Esophagus squamous epithelium (tissue), 5 donors: ENCODE data around the gene ILDR1. TPM values are rescaled to one million over a fixed set of nuclear protein-coding genes. Genes with fewer than 3 reads are reported as not detected.

Source experiments
- DNase-seq: peaks from one replicate; lab custom pipeline; 2025; lab: John Stamatoyannopoulos, UW
- H3K27ac ChIP-seq, 4 donors: fragments of 200-600 bp; sonication (generic); one replicate each; pipeline ENCODE4 v1.5.1; 2016 to 2019; ENCODE audit warnings: mild to moderate bottlenecking in 1 of 4
- H3K27me3 ChIP-seq, 4 donors: fragments of 200-600 bp; sonication (generic); 1 replicate in 3 of 4; 2 replicates in 1 of 4; pipeline versions ENCODE4 v1.5.1 to v1.6.0; 2017 to 2021; ENCODE audit warnings: antibody characterized with exemption in 1 of 4
- H3K36me3 ChIP-seq, 3 donors: fragments of 200-600 bp; sonication (generic); one replicate each; pipeline ENCODE4 v1.5.1; 2016 to 2019
- H3K4me1 ChIP-seq, 3 donors: fragments of 200-600 bp; sonication (generic); one replicate each; pipeline ENCODE4 v1.5.1; 2017 to 2019
- H3K4me3 ChIP-seq, 4 donors: fragments of 200-600 bp; sonication (generic); 1 replicate in 3 of 4; 2 replicates in 1 of 4; pipeline ENCODE4 v1.5.1; 2016 to 2019; ENCODE audit warnings: mild to moderate bottlenecking in 2 of 4, moderate library complexity in 1 of 4
- H3K9me3 ChIP-seq, 3 donors: fragments of 200-600 bp; sonication (generic); one replicate each; pipeline ENCODE4 v1.5.1; 2016 to 2019
- POLR2A ChIP-seq, 4 donors: fragments of 450-650 bp; IDR thresholded peaks; one replicate each; pipeline ENCODE4 v1.6.1; 2017; ENCODE audit warnings: antibody characterized with exemption in 4 of 4, mild to moderate bottlenecking in 4 of 4, moderate library complexity in 3 of 4
- WGBS, 2 donors: methylation state at CpG; one replicate each; pipeline ENCODE4 v1.1.5; 2018; 5-methylcytosine and 5-hydroxymethylcytosine counted together
- intact Hi-C: fragments of 100-400 bp; cut with DNase I; formaldehyde crosslinking; loops from one replicate; pipeline ENCODE4 v1.15.0; 2022
- total RNA-seq, 4 donors: library from RNA; depleted of rRNA; stranded (reverse); fragments of >200 nt; gene quantifications; one replicate each; pipeline ENCODE4 v1.1.0, GENCODE V29; 2016
- TF ChIP-seq, protein P1 (sequence below), 6 experiments: fragments of 450-650 bp in 4 of 6; fragments of 200-600 bp in 2 of 6; sonication (generic) in 2 of 6; IDR thresholded peaks; one replicate each; pipeline ENCODE4 v1.5.1; 2016 to 2019; ENCODE audit warnings: antibody characterized with exemption in 6 of 6, mild to moderate bottlenecking in 4 of 6, moderate library complexity in 4 of 6
- donor health status: DM: yes; HTN: yes; CAD: no.

Gene ILDR1
- total RNA-seq, 4 donors from 2014 or later: 2.3 to 6.0 (median 3.6) TPM

DNA sequence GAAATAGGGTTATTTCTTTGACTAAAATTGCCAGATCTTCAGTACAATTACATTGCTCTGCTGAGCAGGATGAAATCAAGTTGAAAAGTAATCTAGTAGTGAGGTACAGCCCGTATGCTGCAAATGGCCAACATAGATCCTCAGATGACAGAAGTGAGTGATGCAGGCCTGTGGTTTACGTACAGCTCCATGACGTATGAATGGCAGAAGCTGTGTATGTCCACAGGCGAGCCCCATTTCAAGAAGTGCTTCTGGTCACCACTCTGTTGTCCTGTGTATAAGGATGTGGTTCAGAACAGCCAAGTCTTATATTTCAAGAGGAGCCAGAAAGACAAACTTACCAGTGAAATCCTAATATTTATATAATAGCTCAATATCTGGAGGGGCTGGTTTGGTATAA is 42.3 kb upstream of the ILDR1 start:
- no peak for TF ChIP-seq POLR2A (IDR thresholded peaks at IDR 0.05)
- TF ChIP-seq, protein P1, sequence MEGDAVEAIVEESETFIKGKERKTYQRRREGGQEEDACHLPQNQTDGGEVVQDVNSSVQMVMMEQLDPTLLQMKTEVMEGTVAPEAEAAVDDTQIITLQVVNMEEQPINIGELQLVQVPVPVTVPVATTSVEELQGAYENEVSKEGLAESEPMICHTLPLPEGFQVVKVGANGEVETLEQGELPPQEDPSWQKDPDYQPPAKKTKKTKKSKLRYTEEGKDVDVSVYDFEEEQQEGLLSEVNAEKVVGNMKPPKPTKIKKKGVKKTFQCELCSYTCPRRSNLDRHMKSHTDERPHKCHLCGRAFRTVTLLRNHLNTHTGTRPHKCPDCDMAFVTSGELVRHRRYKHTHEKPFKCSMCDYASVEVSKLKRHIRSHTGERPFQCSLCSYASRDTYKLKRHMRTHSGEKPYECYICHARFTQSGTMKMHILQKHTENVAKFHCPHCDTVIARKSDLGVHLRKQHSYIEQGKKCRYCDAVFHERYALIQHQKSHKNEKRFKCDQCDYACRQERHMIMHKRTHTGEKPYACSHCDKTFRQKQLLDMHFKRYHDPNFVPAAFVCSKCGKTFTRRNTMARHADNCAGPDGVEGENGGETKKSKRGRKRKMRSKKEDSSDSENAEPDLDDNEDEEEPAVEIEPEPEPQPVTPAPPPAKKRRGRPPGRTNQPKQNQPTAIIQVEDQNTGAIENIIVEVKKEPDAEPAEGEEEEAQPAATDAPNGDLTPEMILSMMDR (IDR thresholded peaks at IDR 0.05): no peak
- Histone ChIP-seq H3K27ac (no peak overlapping the region), H3K9me3 (no peaks in the 10 kb centered on the region), H3K4me3 (no peak overlapping the region), H3K4me1 (no peaks in the 10 kb centered on the region), H3K36me3 (no peaks in the 10 kb centered on the region), H3K27me3 (no peaks in the 10 kb centered on the region)
- no peak for DNase-seq
- intact Hi-C loops: no loop called here
- WGBS, 2 donors: 76 to 77% methylated on average over 4 of the region's 4 CpGs

DNA sequence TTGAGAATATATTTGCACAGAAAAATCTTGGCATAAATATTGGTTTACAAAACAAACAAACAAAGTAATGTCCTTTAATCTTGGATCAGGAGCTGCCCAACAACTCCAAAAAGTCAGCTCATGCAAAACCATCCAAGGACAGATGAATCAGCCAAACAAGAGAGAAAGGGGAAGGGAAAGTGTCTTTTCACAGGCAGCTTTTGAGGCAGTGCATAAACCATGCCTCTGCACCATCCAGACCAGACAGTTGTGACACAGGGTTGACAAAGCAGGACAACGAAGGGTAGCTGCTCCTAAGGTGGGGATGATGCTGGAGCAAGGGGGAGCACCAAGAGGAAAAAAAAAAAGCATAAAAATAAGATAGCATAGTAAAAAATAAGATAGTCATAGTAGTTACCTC is 41.9 kb upstream of the ILDR1 start:
- Histone ChIP-seq H3K9me3 (no peaks in the 10 kb centered on the region), H3K27ac (no peak overlapping the region), H3K36me3 (no peaks in the 10 kb centered on the region), H3K4me1 (no peaks in the 10 kb centered on the region), H3K4me3 (no peak overlapping the region), H3K27me3 (no peaks in the 10 kb centered on the region)
- WGBS, 2 donors: 28 to 67% methylated on average over 1 of the region's 1 CpG
- TF ChIP-seq, protein P1 (IDR thresholded peaks at IDR 0.05): no peak
- no peak for TF ChIP-seq POLR2A (IDR thresholded peaks at IDR 0.05)
- intact Hi-C loops: no loop called here
- no peak for DNase-seq

DNA sequence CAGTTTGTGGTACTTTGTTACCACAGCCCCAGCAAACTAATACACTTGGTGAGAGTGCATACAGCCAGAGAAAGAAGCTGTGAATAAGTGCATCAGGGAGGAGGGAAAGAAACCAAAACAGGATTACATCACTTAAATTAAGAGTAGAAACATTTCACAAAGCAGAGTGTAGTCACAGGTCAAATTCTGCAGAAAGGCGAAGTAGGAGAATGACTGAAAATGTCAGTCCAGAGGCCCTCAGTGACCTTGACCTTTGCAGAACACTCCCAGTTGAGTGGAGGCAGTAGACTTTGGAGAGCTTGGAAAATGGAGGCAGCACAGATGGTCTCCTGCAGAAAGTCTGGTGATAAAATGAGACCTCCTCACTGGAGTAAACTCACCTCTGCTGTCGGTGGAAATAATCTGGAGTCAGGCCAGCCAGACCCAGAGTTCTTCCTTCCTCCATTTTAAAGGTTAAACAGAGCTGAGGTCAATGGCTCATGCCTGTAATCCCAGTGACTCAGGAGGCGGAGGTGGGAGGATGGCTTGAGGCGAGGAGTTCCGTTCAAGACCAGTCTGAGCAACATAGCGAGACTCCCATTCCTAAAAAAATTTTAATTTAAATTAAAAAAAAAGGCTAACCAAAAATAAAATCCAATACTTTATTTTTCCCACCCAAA is 38.1 kb upstream of the ILDR1 start:
- Histone ChIP-seq H3K9me3 (no peaks in the 10 kb centered on the region), H3K27me3 (no peaks in the 10 kb centered on the region), H3K4me3 (no peak overlapping the region), H3K4me1 (no peaks in the 10 kb centered on the region), H3K27ac (no peak overlapping the region), H3K36me3 (no peaks in the 10 kb centered on the region)
- WGBS, 2 donors: 67 to 70% methylated on average over 6 of the region's 6 CpGs
- no peak for TF ChIP-seq POLR2A (IDR thresholded peaks at IDR 0.05)
- intact Hi-C loops: no loop called here
- DNase-seq: no peak

DNA sequence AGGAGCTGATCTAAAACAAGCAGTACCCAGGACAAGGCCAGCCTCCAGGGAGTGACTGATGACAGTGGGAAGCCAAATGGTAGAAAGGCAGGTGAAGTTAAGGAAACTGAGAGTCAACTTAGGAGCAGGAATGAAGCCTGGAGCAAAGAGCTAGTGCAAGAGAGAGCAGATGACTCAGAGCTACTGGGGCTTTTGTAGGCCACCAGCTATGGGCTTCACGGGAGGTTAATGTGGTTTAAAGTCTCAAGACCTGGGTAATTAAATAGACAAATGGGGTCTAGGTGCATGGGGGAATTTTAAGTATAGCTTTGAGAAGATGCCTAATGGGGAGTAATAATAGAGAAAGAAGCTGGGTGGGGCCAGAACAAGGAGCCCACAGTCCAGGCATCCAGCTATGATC is 36.2 kb upstream of the ILDR1 start:
- TF ChIP-seq, protein P1 (IDR thresholded peaks at IDR 0.05): no peak
- TF ChIP-seq POLR2A (IDR thresholded peaks at IDR 0.05): no peak
- no peak overlapping the region for H3K4me3 ChIP-seq
- no peaks in the 10 kb centered on the region for H3K9me3 ChIP-seq
- 91 to 93% methylated on average over 1 of the region's 1 CpG for WGBS, 2 donors
- no peaks in the 10 kb centered on the region for H3K27me3 ChIP-seq
- H3K36me3 ChIP-seq: no peaks in the 10 kb centered on the region
- no peak for DNase-seq
- intact Hi-C loops: no loop called here
- H3K27ac ChIP-seq: no peak overlapping the region
- H3K4me1 ChIP-seq: no peaks in the 10 kb centered on the region

DNA sequence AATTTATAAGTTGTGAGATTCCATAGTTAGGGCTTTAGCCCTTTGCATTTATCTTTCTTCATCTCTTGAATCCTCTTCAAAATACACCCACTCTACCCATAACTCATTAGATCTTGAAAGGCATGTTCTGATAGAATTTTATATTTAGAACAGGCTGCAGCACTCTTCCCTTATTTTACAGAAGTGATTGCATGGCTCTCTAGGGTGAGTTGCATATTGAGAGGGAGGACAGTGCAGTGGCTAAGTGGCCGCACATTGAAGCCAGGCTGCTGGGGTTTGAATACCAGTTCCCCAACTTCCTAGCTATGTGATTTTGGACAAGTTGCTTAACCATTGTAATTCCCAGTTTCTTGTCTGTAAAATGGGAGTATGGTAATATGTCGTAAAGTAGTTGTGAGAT is 35.6 kb upstream of the ILDR1 start:
- no peak for DNase-seq
- no peaks in the 10 kb centered on the region for H3K4me1 ChIP-seq
- H3K27ac ChIP-seq: no peak overlapping the region
- no peaks in the 10 kb centered on the region for H3K36me3 ChIP-seq
- TF ChIP-seq, protein P1 (IDR thresholded peaks at IDR 0.05): no peak
- no peak for TF ChIP-seq POLR2A (IDR thresholded peaks at IDR 0.05)
- no peak overlapping the region for H3K4me3 ChIP-seq
- H3K9me3 ChIP-seq: no peaks in the 10 kb centered on the region
- no peaks in the 10 kb centered on the region for H3K27me3 ChIP-seq
- 95% methylated on average over 2 of the region's 2 CpGs for WGBS, 2 donors
- intact Hi-C loops: no loop called here
